Islet precursor cell (in vitro differentiated cells): Measurements from ENCODE around the gene SH3BP4.

Experiments
- DNase-seq: peaks from one replicate; pipeline ENCODE4 v3.0.0-alpha.2; 2018

SH3BP4 gene

DNA sequence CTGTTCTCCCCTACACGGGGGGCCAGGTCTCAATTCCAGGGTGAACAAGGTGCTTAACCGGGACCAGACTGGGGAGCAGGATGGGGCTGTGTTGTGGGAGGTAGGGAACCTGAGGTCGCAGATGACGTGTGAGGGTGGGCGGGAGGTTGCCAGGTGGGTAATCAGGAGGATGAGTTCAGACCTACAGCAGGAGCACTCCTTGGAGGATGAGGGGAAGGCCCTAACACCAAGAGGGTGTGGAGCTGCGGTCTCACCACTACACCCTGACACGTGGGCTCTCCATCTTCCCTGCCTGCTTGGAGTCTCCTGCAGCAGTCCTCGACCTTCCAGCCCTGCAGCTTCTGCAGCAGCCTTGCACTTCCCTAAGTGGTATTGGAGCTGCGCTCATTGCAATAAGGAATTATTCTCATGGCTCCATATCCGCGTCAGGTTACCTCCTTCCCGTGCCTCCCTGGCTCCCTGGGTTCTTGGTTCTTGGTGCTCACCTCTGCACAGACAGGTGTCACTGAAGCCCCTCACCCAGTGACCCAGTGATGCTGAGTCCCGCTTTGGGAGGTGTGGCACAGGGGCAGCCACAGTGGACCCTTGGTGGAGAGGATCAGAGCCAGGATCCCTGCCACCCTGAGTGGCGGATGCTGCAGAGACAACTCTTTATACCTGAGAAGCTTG is 15.5 kb downstream of the SH3BP4 start:
- DNase-seq, result no peak

DNA sequence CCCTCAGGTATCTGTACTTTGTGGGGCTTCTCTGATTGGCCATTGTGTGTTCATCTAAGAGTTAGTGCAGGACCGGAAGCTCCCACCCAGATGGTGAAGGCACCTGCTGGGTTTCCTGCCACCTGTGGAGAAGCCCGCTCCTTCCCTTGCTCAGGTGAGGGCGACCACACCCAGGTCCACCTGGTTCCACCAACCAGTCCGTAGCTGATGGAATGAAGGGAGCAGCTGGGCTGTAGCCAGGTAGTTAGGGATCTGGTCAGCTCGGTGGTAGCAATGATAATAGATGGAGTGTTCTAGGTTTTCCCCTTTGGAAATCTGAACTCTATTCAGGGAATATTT is 16.0 kb downstream of the SH3BP4 start:
- no peak for DNase-seq

GRCh38 chr2:234968631-234969305 is 17.0 kb downstream of the SH3BP4 start:
- DNase-seq, result no peak

DNA sequence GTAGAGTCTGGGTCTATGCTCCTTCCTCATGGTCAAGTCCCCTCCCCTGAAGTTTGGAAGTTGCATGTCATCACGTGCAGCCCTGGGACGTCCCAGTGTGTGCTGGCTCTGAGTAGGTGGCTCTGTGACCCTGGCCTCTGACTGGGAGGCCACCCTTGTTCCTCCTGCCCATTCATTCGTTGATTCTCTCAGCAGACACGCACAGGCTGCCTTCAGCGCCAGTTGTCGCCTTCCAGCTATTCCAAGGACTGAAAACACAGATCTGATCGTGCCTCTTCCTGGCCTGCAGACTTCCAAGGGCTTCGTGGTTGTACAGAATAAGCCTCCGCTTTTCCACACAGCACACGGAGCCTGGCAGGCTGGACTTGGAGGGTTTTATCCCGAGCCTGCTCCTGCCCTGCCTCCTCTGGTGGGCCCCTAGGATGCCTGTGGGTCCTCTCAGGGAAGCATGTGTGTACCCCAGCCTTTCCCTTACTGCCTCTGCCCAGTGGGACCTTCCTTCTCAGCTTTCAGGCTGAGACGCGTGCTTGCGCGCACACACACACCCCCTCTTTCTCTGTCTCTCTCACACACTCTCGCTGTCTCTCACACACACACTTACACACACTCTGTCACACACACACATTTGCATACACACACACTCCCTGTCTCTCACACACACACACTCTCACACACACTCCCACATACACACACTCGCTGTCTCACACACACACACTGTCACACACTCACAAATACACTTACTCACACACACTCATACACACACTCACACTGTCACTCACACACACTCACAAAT is 17.7 kb downstream of the SH3BP4 start:
- DNase-seq, result peak; percentile 87

- no peak for DNase-seq
Observed at GRCh38 chr2:234970099-234970440, 18.3 kb downstream of the SH3BP4 start.

DNA sequence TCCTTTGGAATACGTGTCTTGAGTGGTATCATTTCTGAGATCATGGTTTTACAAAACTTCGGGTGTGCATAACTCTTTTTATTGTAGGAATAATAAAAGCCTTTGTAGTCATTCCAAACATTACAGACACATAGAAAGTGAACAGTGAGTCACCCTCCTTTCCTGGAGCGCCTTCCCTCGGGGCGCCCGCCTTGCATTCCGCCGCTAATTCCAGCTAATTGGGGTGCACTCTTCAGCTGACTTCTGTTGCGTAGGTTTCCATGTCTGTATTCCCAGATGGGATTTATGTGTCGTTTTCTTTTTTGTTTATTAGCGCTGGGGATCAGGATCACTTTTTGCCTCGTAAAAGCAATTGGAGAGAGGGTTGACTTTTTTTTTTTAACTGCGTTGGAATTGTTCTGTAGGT is 18.7 kb downstream of the SH3BP4 start:
- DNase-seq, result peak; percentile 80

DNA sequence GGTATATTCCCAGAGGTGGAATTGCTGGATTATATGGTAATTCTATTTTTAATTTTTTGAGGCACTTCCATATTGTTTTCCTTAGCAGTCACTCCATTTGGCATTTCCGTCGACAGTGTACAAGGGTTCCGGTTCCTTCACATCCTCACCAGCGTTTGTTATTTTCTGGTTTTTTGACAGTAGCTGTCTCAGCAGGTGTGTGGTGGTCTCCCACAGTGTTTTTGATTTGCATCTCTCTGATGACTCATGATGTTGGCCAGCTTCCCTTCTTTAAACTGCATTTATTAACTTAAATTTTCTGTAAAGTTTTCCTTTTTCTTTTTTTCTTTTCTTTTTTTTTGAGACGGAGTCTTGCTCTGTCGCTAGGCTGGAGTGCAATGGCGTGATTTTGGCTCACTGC is 19.7 kb downstream of the SH3BP4 start:
- no peak for DNase-seq

DNA sequence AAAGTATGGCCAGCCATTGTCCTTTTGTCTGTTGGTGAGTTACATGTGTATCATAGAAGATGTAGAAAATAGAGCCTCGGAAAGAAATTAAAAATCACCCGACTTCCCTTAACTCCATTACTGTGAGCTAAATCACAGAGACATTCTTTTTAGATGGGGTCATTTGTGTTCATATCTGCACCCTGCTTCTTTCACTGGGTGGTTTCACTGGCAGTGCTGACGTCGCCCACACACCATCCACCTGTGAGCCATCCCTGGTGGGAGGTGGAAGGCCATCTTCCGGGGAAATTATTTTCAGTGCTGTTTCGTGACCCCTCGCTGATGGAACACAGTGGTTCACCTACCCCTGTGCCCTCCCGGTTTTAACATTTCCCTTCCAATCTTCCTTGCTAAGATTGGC is 21.2 kb downstream of the SH3BP4 start:
- DNase-seq, result no peak

DNA sequence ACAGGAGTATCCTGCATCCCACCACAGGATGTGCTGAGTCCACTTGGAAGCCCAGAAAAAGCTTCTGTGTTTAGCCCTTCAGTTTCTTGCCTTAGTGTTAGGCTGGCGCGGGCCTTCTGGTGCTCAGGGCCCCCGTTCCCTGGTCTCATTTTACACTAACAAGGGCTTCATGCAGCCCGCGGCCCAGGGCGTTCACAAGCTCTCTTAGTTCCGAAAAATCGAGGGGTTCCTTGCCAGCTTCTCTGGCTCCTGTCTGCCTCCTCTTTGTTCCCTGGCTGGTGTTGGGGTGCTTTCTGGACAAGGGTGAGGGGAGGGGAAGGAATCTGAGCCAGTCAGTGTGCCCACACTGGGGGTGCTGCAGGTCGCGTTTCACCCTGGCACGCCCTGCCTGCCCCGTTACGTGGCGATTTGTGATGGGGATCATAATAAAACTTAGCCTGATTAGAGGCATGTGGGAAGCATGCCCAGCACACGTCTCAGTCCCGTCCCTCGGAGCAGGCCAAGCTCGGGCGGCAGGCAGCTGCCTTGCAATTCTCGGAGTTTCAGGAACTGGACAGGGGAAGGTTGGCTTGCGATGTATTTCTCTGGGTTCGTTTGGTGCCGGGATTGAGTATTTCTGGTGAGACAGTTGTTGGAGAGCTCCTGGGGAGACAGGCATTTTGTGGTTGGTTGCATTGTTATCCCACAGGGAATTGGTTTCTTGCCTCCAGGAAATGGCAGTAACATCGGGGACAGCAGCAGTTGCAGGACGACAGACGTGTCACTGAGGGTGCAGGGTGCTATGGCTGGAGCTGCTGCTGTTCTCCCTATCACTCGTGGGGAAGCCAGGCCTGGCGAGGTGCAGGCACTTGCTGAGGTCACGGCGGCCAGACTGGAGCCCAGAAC is 22.9 kb downstream of the SH3BP4 start:
- DNase-seq, result no peak

DNA sequence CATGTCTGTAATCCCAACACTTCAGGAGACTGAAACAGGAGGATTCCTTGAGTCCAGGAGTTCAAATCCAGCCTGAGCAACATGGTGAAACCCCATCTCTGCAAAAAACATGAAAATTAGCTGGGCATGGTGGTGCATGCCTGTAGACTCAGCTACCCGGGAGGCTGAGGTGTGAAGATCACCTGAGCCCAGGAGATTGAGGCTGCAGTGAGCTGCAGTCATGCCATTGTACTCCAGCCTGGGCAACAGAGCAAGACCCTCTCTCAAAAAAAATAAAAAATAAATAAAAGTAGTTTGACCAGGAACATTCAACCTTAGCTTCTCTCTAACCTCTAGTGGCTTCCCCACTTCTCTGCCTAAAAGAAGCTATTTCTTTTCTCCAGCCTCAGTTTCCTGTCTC is 23.8 kb downstream of the SH3BP4 start:
- DNase-seq, result no peak

GRCh38 chr2:234976479-234977227 is 24.8 kb downstream of the SH3BP4 start:
- no peak for DNase-seq

DNA sequence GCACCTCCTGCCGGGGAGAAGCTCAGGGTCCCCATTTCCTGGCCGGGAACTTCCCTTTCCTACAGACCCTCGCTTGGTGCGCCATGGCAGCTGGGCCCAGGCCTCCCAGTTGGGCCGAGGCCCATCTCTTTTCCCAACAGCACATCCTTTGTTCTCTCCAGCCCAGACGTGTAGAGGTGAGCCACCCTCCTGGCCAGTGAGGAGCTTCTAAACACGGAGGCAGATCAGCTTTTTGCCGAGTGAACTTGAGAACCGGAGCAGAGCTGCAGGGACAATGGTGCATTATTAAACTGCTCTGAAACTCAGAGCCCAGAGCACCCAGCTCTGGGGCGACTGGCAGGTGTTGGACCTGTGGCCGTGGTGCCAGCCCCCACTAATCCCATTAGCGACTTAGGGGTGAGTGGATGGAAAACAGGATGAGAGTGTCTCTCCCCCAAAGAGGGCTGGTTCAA is 25.4 kb downstream of the SH3BP4 start:
- DNase-seq, result no peak

DNA sequence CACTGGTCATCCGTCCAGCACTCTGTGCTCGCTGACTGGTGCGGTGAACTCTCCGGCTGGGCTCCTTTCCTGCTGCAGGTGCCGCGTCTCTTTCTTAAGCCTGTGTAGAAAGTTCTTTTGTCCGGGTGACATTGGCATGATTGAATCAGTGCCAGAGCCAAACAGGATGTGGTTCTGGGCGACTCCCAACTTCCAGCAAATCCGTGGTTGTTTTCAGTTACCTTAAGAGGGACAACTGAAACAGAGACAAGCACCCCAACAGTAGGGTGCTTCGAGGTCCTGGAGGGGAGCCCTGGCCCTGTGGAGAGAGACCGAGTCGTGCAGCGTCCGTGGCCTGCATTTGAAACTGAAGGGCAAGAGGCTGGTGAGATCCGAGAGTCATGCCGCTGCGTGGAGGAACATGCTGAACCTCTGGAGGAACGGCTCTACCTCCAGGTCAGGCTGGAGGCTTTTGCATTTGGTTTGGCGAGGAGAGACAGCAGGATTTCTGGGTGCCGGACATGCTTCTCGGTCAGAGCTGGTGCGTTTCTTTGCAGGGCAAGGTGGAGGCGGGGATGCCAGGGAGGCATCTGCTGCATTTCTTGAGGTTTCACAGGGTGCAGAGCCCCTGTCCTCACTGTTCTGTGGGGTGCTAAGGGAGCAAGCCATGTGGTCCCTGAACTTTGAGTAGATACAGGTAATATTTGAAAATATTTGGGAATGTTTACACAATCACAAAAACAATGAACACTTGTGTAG is 26.8 kb downstream of the SH3BP4 start:
- DNase-seq, result no peak

DNA sequence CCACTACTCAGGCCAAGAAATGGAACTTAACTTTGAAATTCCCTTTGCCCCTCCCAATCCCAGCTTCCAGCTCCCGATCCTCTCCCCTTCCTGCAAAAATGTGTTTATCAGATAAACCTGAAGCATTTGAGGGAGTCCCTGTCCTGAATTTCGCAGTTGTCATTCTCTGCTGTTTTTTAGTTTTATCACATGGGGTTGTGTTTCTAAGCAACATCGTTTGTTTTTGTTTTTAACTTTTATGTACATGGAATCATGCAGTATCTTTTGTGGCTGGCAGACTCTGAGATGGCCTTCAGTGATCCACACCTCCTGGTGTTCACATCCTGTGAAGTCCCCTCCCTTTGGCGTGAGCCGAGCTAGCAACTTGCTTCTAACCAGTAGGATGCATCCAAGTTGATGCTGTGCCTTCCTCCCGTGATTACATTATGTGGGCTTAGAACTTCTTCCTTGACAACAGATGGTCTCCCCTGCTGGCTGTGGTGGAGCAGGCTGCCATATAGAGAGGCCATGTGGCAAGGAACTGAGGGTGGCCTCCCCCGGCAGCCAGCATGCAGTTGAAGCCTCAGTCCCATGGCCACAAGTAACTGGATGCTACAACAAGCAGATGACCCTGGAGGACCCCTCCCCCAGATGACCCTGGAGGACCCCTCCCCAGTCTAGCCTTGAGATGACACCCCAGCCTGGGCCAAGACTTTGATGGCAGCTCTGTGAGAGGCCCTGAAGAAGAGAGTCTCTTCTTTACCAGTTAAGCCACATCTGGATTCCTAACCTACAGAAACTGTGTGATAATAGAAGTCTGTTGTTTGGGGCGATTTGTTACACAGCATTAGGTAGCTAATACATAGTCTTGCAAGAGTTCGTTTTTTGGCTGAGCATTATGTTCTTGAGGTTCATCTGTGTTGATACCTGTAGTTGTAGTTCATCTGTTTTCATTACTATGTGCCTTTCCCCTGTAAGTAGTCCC is 27.7 kb downstream of the SH3BP4 start:
- DNase-seq, result no peak

- DNase-seq, result no peak
Observed at GRCh38 chr2:234980451-234981187, 28.8 kb downstream of the SH3BP4 start.

DNA sequence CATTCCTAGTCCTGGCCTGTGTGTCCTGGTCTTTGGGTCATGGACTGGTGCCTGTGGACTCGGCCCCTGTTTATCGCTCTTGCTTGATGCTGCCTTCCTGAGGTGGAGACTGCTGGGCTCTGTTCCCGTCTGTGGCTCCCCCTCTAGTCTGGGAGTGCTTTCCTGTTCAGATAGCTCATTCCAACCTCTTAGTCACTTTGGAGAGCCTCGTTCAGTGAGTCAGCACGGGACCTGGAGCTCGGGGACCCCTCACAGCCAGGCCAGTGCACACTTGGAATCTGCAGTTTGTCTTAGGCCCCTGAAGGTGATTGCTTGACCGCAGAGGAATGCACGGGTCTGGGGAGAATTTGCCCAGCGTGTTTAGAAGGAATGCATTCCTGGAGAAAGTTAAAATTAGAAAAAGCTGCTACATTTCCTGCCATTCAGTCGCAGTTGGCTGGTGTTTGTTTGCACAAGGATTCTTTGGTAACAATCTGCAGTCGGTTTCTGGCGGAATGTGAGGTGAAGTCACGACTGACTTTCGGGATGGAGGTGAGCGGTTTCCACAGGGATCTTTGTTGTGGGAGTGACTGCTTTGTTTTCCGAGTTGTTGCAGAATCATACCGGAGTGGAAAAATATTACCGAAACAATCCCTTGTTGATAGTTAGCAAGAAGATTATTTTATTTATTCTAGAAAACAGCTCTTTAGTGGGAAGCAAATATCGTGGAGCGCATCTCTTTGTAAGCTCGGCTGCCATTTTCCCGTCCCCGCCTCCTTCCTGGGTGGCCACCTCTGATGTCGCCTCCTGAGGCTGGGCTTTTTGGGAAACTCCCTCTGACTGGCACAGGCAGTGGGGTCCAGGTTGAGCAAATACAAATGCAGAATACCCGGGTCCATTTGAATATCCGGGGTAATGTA is 29.6 kb downstream of the SH3BP4 start:
- DNase-seq, result peak; percentile 100

DNA sequence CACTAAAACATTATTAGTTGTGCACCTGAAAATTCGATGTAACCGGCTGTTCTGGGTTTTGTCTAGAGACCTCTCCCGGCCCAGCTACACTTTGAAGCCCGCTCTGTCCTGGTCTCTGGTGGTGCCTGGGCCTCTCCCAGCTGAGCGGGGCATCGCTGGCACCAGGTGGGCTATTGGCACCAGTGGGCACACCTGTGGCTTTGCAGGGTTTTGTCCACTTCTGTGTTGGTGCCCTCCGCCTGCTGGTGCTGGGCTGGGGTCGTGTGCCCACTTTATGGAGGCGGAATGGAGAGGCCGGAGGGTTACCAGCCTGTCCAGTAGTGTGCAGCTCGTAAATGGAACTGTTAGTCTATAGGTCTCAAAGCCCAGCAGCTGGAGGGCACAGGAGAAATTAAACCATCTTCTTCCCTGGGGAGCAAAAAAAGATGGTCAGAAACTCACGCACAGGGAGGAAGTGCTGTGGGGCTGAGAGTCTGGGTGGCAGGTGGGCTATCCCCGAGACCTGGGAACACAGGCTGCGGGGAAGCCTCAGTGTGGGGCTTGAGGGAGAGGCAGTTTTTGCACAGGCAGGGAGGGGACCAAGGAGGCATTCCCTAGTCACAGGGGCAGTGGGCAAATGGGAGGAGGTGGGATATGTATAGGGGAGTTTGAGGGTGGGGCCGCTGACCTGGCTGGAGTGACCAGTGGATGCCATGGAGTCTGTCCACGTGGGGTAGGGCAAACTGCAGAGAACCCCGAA is 30.4 kb downstream of the SH3BP4 start:
- DNase-seq, result no peak
